Heart left ventricle (tissue), 16 donors: ENCODE data around the gene LAMA3. TPM values are rescaled to one million over a fixed set of nuclear protein-coding genes. Genes with fewer than 3 reads are reported as not detected.

Experiments used
- ATAC-seq, 4 donors: fragments of 200-7000 bp; cut with Tn5 transposase; one replicate each; pipeline ENCODE4 v1.9.1; 2020 to 2022; ENCODE audit warnings: moderate library complexity in 4 of 4, mild to moderate bottlenecking in 3 of 4, moderate number of reproducible peaks in 1 of 4
- DNase-seq, 5 donors: peaks; one replicate each; pipeline ENCODE4 v3.0.0-alpha.2; 2020
- H3K27ac ChIP-seq, 12 donors: fragments of 200-600 bp; sonication (generic) in 4 of 12; one replicate each; pipeline versions ENCODE4 v1.5.0 to v1.8.0; 2016 to 2022; ENCODE audit warnings: mild to moderate bottlenecking in 2 of 12
- H3K27me3 ChIP-seq, 9 donors: fragments of 200-600 bp; sonication (generic) in 2 of 9; one replicate each; pipeline versions ENCODE4 v1.5.1 to v1.8.0; 2016 to 2022; ENCODE audit warnings: mild to moderate bottlenecking in 3 of 9
- H3K36me3 ChIP-seq, 9 donors: fragments of 200-600 bp; sonication (generic) in 2 of 9; one replicate each; pipeline versions ENCODE4 v1.5.0 to v1.8.0; 2018 to 2022; ENCODE audit warnings: mild to moderate bottlenecking in 2 of 9
- H3K4me1 ChIP-seq, 12 donors: fragments of 200-600 bp; sonication (generic) in 4 of 12; one replicate each; pipeline versions ENCODE4 v1.5.0 to v1.8.0; 2016 to 2022; ENCODE audit warnings: mild to moderate bottlenecking in 3 of 12
- H3K4me3 ChIP-seq, 12 donors: fragments of 200-600 bp; sonication (generic) in 4 of 12; one replicate each; pipeline versions ENCODE4 v1.5.0 to v1.8.0; 2017 to 2022; ENCODE audit warnings: mild to moderate bottlenecking in 9 of 12, moderate library complexity in 4 of 12
- H3K9me3 ChIP-seq, 12 donors: fragments of 200-600 bp; sonication (generic) in 4 of 12; one replicate each; pipeline versions ENCODE4 v1.5.0 to v1.8.0; 2016 to 2022; ENCODE audit warnings: mild to moderate bottlenecking in 1 of 12
- CTCF ChIP-seq, 12 donors: fragments of 200-600 bp; sonication (generic) in 4 of 12; IDR thresholded peaks; one replicate each; pipeline versions ENCODE4 v1.5.0 to v1.8.0; 2018 to 2022; ENCODE audit warnings: antibody characterized with exemption in 12 of 12, mild to moderate bottlenecking in 5 of 12
- POLR2A ChIP-seq, 2 donors: fragments of 450-650 bp; IDR thresholded peaks; one replicate each; pipeline ENCODE4 v1.6.1; 2017; ENCODE audit warnings: antibody characterized with exemption in 2 of 2, mild to moderate bottlenecking in 2 of 2, moderate library complexity in 2 of 2
- WGBS, 4 donors: extraction: QIAGEN DNeasy Blood & Tissue Kit in 2 of 4; methylation state at CpG; one replicate each; pipeline versions ENCODE4 v1.1.5 to v1.1.7; 2013 to 2018; 5-methylcytosine and 5-hydroxymethylcytosine counted together
- intact Hi-C, 10 donors: fragments of 100-400 bp; cut with DNase I; formaldehyde crosslinking; loops; one replicate each; pipeline versions ENCODE4 v1.11.1 to v1.14.2; 2022
- polyA plus RNA-seq, 2 donors: library from polyadenylated mRNA; stranded (reverse); fragments of 200-250 nt; gene quantifications; one replicate each; pipeline ENCODE4 v1.2.3, GENCODE V29; 2013
- total RNA-seq, 9 donors: library from RNA; depleted of rRNA in 2 of 9; stranded (reverse); fragments of >200 nt in 2 of 9; fragmentation: NEBNext Ultra II Directional in 3 of 9; extraction: Animal tissue kit (Norgen Biotek cat#: 25700) in 3 of 9; gene quantifications; one replicate each; pipeline versions ENCODE4 v1.1.0 to v1.2.4, GENCODE V29; 2016 to 2023
- donor health status: ischemic (EF 13 %, LVEDD 7.1; RV severe dilation, severe dysfunction).
- donor health status: healthy with polysubstance abuse.
- donor health status: DM: no; HTN: yes; CAD: no.
- donor health status: DM: no; HTN: no; CAD: no.
- donor health status: ischemic (EF 25% LVEDD 6.9; RV normal size, moderate dysfunction).
- donor health status: ischemic (EF 25% LVEDD 5.7; RV mildly dilated, moderate dysfunction).
- donor health status: healthy.
- donor health status: DM: yes; HTN: yes; CAD: no.
- donor health status: ischemic (EF 35%, LVEDD 5.7; RV mildly dilated, moderate dysfunction).
- donor health status: nonischemic (EF 11% LVEDD 7.7; RV severe dilation, severe dysfunction).
- donor health status: DM: yes; HTN: yes; CAD: no.
- donor health status: PGD.
- donor health status: ischemic (EF 29% LVEDD 5.4; RV normal size, mild dysfunction).
- donor health status: nonischemic (EF 23%, LVEDD 6.1; RV moderate dilation, normal function).

The LAMA3 gene
- total and polyA plus RNA-seq, 11 donors: 1.2 to 6.6 (median 3.2) TPM

GRCh38 chr18:23910032-23910431 is 220.8 kb downstream of the LAMA3 start:
- Histone ChIP-seq H3K9me3 (no peaks in the 10 kb centered on the region), H3K4me3 (no peak overlapping the region), H3K27ac (no peak overlapping the region), H3K4me1 (no peaks in the 10 kb centered on the region), H3K27me3 (no peaks in the 10 kb centered on the region), H3K36me3 (peaks cover 0 to 50% (median 7%) of the 10 kb centered on the region in 9 donors)
- no peak for ATAC-seq
- no peak for DNase-seq
- 46 to 50% (median 47%) methylated on average over 2 of the region's 2 CpGs for WGBS, 4 donors
- intact Hi-C loops: loop anchor here in 6 of 10 donors (5.0 to 10.0 kb wide), 6 partner anchors 45 to 295 kb away; no protein-coding TSS in a partner anchor
- TF ChIP-seq POLR2A (IDR thresholded peaks at IDR 0.05) (no peak), CTCF (IDR thresholded peaks at IDR 0.05) (no peak)

- intact Hi-C loops: loop anchor here in 6 of 10 donors (5.0 to 10.0 kb wide), 6 partner anchors 48 to 298 kb away; no protein-coding TSS in a partner anchor
- 86 to 98% (median 90%) methylated on average over 3 of the region's 3 CpGs for WGBS, 4 donors
- no peak overlapping the region for H3K27ac ChIP-seq
- no peak overlapping the region for H3K4me3 ChIP-seq
- peaks cover 0 to 57% (median 7%) of the 10 kb centered on the region in 9 donors for H3K36me3 ChIP-seq
- H3K27me3 ChIP-seq: no peaks in the 10 kb centered on the region
- H3K9me3 ChIP-seq: no peaks in the 10 kb centered on the region
- ATAC-seq: no peak
- H3K4me1 ChIP-seq: no peaks in the 10 kb centered on the region
- no peak for DNase-seq
- TF ChIP-seq CTCF (IDR thresholded peaks at IDR 0.05) (no peak), POLR2A (IDR thresholded peaks at IDR 0.05) (no peak)
Measured at GRCh38 chr18:23912356-23912755, 223.1 kb downstream of the LAMA3 start.

- TF ChIP-seq CTCF (IDR thresholded peaks at IDR 0.05) (no peak), POLR2A (IDR thresholded peaks at IDR 0.05) (no peak)
- Histone ChIP-seq H3K4me1 (no peaks in the 10 kb centered on the region), H3K27ac (no peak overlapping the region), H3K4me3 (no peak overlapping the region), H3K9me3 (no peaks in the 10 kb centered on the region), H3K36me3 (peaks cover 0 to 42% (median 7%) of the 10 kb centered on the region in 9 donors), H3K27me3 (no peaks in the 10 kb centered on the region)
- no peak for ATAC-seq
- DNase-seq: no peak
- intact Hi-C loops: loop anchor here in 9 of 10 donors (5.0 to 10.0 kb wide), 10 partner anchors 52 to 302 kb away; no protein-coding TSS in a partner anchor
- 77 to 88% (median 78%) methylated on average over 4 of the region's 4 CpGs for WGBS, 4 donors
Measured at GRCh38 chr18:23916338-23916737, 227.1 kb downstream of the LAMA3 start.

- peak; percentile 70 to 95 (median 84) for TF ChIP-seq CTCF (IDR thresholded peaks at IDR 0.05)
- TF ChIP-seq POLR2A (IDR thresholded peaks at IDR 0.05): no peak
- WGBS, 4 donors: 33 to 35% (median 35%) methylated on average over 9 to 10 of the region's 10 CpGs
- Histone ChIP-seq H3K27me3 (no peaks in the 10 kb centered on the region), H3K4me3 (no peak overlapping the region), H3K36me3 (peaks cover 0 to 34% (median 4%) of the 10 kb centered on the region in 9 donors), H3K4me1 (no peaks in the 10 kb centered on the region), H3K27ac (no peak overlapping the region), H3K9me3 (no peaks in the 10 kb centered on the region)
- intact Hi-C loops: loop anchor here in 9 of 10 donors (2.0 to 10.0 kb wide), 11 partner anchors 54 to 304 kb away; no protein-coding TSS in a partner anchor
- DNase-seq (peak; percentile 51 to 79 (median 68)), ATAC-seq (peak in 3 of 4 donors; percentile 58 to 69 (median 62))
Measured at GRCh38 chr18:23918395-23919032, 229.3 kb downstream of the LAMA3 start.
